CD14-positive monocyte (primary cell): ENCODE results near the gene DUSP28. TPM values are rescaled to one million over a fixed set of nuclear protein-coding genes. Genes with fewer than 3 reads are reported as not detected.

ENCODE experiments used
- DNase-seq, 3 donors: peaks; one replicate each; pipeline ENCODE4 v3.0.0-alpha.2; 2011 to 2022
- H2AFZ ChIP-seq: 2 replicates; pipeline ENCODE4 v1.6.0; 2012; ENCODE audit warnings: mild to moderate bottlenecking, low read depth, low read length, inconsistent platforms; ENCODE audit not compliant: insufficient read depth, poor library complexity, severe bottlenecking
- H3K27ac ChIP-seq, 2 donors: 1 replicate in 1 of 2; 2 replicates in 1 of 2; pipeline ENCODE4 v1.5.1; 2012 to 2013; ENCODE audit warnings: low read length in 2 of 2, control low read depth in 1 of 2, inconsistent platforms in 1 of 2, low read depth in 1 of 2, mild to moderate bottlenecking in 1 of 2
- H3K27me3 ChIP-seq, 2 donors: one replicate each; pipeline versions ENCODE4 v1.6.0 to v1.6.1; 2011 to 2013; ENCODE audit warnings: low read length in 2 of 2; ENCODE audit not compliant: control insufficient read depth in 2 of 2, insufficient read depth in 2 of 2
- H3K36me3 ChIP-seq, 2 donors: replicated peaks in 1 of 2; 1 replicate in 1 of 2; 2 replicates in 1 of 2; pipeline versions ENCODE4 v1.5.1 to v1.6.1; 2012 to 2013; ENCODE audit warnings: low read length in 2 of 2, control low read depth in 1 of 2, inconsistent platforms in 1 of 2, mild to moderate bottlenecking in 1 of 2; ENCODE audit not compliant: insufficient read depth in 2 of 2, control insufficient read depth in 1 of 2
- H3K4me1 ChIP-seq, 2 donors: 1 replicate in 1 of 2; 2 replicates in 1 of 2; pipeline versions ENCODE4 v1.5.1 to v1.6.1; 2012 to 2013; ENCODE audit warnings: low read length in 2 of 2, control low read depth in 1 of 2, inconsistent platforms in 1 of 2, mild to moderate bottlenecking in 1 of 2, moderate library complexity in 1 of 2; ENCODE audit not compliant: insufficient read depth in 2 of 2, control insufficient read depth in 1 of 2
- H3K4me2 ChIP-seq: replicated peaks from 2 replicates; pipeline ENCODE3; 2012; ENCODE audit warnings: low read length, moderate library complexity, mild to moderate bottlenecking; ENCODE audit not compliant: poor library complexity, severe bottlenecking; ENCODE audit errors: extremely low read depth
- H3K4me3 ChIP-seq, 3 experiments: fragments of 200-600 bp in 1 of 3; sonication (generic) in 1 of 3; replicated peaks in 1 of 3; 1 replicate in 2 of 3; 2 replicates in 1 of 3; pipeline ENCODE4 v1.5.1; 2011 to 2013; ENCODE audit warnings: low read length in 3 of 3, mild to moderate bottlenecking in 3 of 3, control low read depth in 2 of 3, low read depth in 2 of 3, inconsistent platforms in 1 of 3, moderate library complexity in 1 of 3
- H3K79me2 ChIP-seq: 2 replicates; pipeline ENCODE4 v1.6.0; 2012; ENCODE audit warnings: mild to moderate bottlenecking, control low read depth, inconsistent platforms, low read length, moderate library complexity; ENCODE audit not compliant: insufficient read depth
- H3K9ac ChIP-seq: 2 replicates; pipeline ENCODE4 v1.6.0; 2017; ENCODE audit warnings: low read length, mild to moderate bottlenecking; ENCODE audit not compliant: insufficient read depth, poor library complexity, severe bottlenecking
- H3K9me3 ChIP-seq, 2 donors: replicated peaks in 1 of 2; 1 replicate in 1 of 2; 2 replicates in 1 of 2; pipeline versions ENCODE4 v1.5.1 to v1.6.1; 2012 to 2013; ENCODE audit warnings: low read length in 2 of 2, control low read depth in 1 of 2; ENCODE audit not compliant: control insufficient read depth in 1 of 2, insufficient read depth in 1 of 2
- H4K20me1 ChIP-seq: 2 replicates; pipeline ENCODE4 v1.6.0; 2012; ENCODE audit warnings: mild to moderate bottlenecking, low read length, control low read depth, moderate library complexity; ENCODE audit not compliant: insufficient read depth
- H3K27ac Mint-ChIP-seq, 7 donors: one replicate each; pipeline ENCODE4 v1.8.0; 2020; ENCODE audit warnings: mild to moderate bottlenecking in 7 of 7, mixed read lengths in 7 of 7, moderate library complexity in 6 of 7, inconsistent platforms in 2 of 7
- H3K27me3 Mint-ChIP-seq, 3 donors: one replicate each; pipeline ENCODE4 v1.8.0; 2021 to 2022; ENCODE audit warnings: low read depth in 3 of 3, mild to moderate bottlenecking in 3 of 3, mixed read lengths in 3 of 3, moderate library complexity in 3 of 3, inconsistent platforms in 1 of 3
- H3K36me3 Mint-ChIP-seq, 2 donors: one replicate each; pipeline ENCODE4 v1.8.0; 2020; ENCODE audit warnings: mixed read lengths in 2 of 2, inconsistent platforms in 1 of 2, mild to moderate bottlenecking in 1 of 2
- H3K4me1 Mint-ChIP-seq: one replicate; pipeline ENCODE4 v1.8.0; 2020; ENCODE audit warnings: mild to moderate bottlenecking, mixed read lengths
- H3K4me3 Mint-ChIP-seq, 2 donors: one replicate each; pipeline ENCODE4 v1.8.0; 2020; ENCODE audit warnings: mild to moderate bottlenecking in 2 of 2, mixed read lengths in 2 of 2, moderate library complexity in 1 of 2
- H3K9me3 Mint-ChIP-seq, 7 donors: one replicate each; pipeline ENCODE4 v1.8.0; 2020 to 2022; ENCODE audit warnings: mixed read lengths in 7 of 7, mild to moderate bottlenecking in 6 of 7, moderate library complexity in 6 of 7, inconsistent platforms in 2 of 7
- WGBS: methylation state at CpG from one replicate; pipeline ENCODE4 v1.1.5; 2013; ENCODE audit warnings: missing lambda C conversion rate; ENCODE audit not compliant: insufficient coverage; 5-methylcytosine and 5-hydroxymethylcytosine counted together
- intact Hi-C, 2 donors: fragments of 100-400 bp; cut with micrococcal nuclease; formaldehyde crosslinking; loops; one replicate each; pipeline versions ENCODE4 v1.15.0 to v1.15.1; 2023
- polyA plus RNA-seq, 3 donors: library from polyadenylated mRNA; depleted of rRNA in 1 of 3; unstranded in 2 of 3; stranded (reverse) in 1 of 3; fragments of 300-500 nt in 2 of 3; fragments of >200 nt in 1 of 3; fragmentation: Illumina TruSeq in 2 of 3; gene quantifications; 1 replicate in 2 of 3; 2 replicates in 1 of 3; pipeline ENCODE4 v1.2.3, GENCODE V29; 2012 to 2021
- TF ChIP-seq, protein P1 (sequence below): fragments of 200-600 bp; IDR thresholded peaks from one replicate; pipeline ENCODE4 v1.8.0; 2022; ENCODE audit warnings: antibody characterized with exemption, mild to moderate bottlenecking

Gene DUSP28
- polyA plus RNA-seq, 3 donors, result 10.8 to 17.7 (median 17.1) TPM

DNA sequence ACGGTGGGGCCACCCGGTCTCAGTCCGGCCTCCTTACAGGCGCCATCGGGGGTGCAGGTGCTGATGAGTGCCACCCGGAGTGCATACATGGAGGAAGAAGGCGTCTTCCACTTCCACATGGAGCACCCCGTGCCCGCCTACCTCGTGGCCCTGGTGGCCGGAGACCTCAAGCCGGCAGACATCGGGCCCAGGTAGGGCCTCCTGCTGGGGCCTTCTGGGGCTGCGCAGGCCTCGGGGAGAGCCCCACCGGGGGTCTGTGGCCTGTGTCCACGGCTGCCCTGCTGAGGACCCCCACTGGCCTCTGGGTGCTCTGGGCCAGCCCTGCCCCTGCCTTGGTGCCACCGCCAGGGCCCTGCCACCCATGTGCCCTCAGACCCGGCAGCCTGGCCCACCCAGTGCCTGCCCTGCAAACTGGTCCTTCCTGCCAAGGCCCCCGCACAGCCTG lies 12.9 kb downstream of the DUSP28 start:
- H3K27ac Mint-ChIP-seq, result no peak overlapping the region

DNA sequence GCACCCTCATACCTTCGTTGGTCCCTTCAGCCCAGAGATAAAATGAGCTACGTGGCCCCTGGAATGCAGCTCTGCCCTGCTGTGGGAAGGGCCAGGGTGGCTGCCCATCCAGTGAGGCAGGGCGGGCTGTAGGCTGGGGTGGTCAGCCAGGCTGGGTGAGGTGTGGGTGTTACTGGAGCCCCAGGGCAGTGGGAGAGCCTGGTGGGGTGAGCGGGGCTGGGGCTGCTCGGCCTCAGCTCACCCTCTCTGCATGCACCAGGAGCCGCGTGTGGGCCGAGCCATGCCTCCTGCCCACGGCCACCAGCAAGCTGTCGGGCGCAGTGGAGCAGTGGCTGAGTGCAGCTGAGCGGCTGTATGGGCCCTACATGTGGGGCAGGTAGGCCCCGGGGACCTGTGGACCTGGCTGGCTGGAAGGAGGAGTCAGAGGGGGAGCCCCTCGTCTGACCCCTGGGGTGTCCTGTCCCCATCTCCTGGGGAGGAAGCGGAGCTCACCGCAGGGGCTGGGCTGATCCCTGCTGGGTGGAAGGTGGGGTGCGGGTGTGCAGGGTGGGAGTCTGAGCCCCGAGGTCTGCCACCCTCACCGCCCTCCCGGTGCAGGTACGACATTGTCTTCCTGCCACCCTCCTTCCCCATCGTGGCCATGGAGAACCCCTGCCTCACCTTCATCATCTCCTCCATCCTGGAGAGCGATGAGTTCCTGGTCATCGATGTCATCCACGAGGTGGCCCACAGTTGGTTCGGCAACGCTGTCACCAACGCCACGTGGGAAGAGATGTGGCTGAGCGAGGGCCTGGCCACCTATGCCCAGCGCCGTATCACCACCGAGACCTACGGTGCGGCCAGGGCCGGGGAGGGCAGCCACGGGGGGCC lies 13.6 kb downstream of the DUSP28 start:
- no peak overlapping the region for H2AFZ ChIP-seq
- no peaks in the 10 kb centered on the region for H3K27me3 ChIP-seq
- peaks cover 99% of the 10 kb centered on the region for H4K20me1 ChIP-seq
- intact Hi-C loops, result no loop called here
- Mint-ChIP-seq H3K9me3 (no peaks in the 10 kb centered on the region), H3K27ac (no peak overlapping the region), H3K27me3 (peaks cover 0 to 3% (median 0%) of the 10 kb centered on the region in 3 donors), H3K36me3 (peaks cover 44 to 76% of the 10 kb centered on the region in 2 donors), H3K4me1 (peaks cover 35% of the 10 kb centered on the region), H3K4me3 (no peak overlapping the region)
- H3K9me3 ChIP-seq, result no peaks in the 10 kb centered on the region
- H3K79me2 ChIP-seq, result peaks cover 79% of the 10 kb centered on the region
- H3K4me1 ChIP-seq, result peaks cover 34 to 44% of the 10 kb centered on the region in 2 donors
- DNase-seq, result no peak
- peaks cover 65 to 76% of the 10 kb centered on the region in 2 donors for H3K36me3 ChIP-seq
- no peak overlapping the region for H3K27ac ChIP-seq
- TF ChIP-seq, protein P1, sequence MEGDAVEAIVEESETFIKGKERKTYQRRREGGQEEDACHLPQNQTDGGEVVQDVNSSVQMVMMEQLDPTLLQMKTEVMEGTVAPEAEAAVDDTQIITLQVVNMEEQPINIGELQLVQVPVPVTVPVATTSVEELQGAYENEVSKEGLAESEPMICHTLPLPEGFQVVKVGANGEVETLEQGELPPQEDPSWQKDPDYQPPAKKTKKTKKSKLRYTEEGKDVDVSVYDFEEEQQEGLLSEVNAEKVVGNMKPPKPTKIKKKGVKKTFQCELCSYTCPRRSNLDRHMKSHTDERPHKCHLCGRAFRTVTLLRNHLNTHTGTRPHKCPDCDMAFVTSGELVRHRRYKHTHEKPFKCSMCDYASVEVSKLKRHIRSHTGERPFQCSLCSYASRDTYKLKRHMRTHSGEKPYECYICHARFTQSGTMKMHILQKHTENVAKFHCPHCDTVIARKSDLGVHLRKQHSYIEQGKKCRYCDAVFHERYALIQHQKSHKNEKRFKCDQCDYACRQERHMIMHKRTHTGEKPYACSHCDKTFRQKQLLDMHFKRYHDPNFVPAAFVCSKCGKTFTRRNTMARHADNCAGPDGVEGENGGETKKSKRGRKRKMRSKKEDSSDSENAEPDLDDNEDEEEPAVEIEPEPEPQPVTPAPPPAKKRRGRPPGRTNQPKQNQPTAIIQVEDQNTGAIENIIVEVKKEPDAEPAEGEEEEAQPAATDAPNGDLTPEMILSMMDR, result no peak
- H3K9ac ChIP-seq, result no peak overlapping the region
- no peak overlapping the region for H3K4me2 ChIP-seq
- 94% methylated on average over 29 of the region's 37 CpGs for WGBS
- H3K4me3 ChIP-seq, result no peak overlapping the region

More for the DNA sequence above, 12.9 kb downstream of the DUSP28 start:
- Mint-ChIP-seq H3K36me3 (peaks cover 40 to 70% of the 10 kb centered on the region in 2 donors), H3K27me3 (peaks cover 0 to 3% (median 0%) of the 10 kb centered on the region in 3 donors), H3K4me1 (peaks cover 29% of the 10 kb centered on the region), H3K9me3 (no peaks in the 10 kb centered on the region), H3K4me3 (no peak overlapping the region)
- no peak for DNase-seq
- peaks cover 73% of the 10 kb centered on the region for H3K79me2 ChIP-seq
- peaks cover 27 to 37% of the 10 kb centered on the region in 2 donors for H3K4me1 ChIP-seq
- TF ChIP-seq, protein P1, result no peak
- H3K36me3 ChIP-seq, result peaks cover 60 to 70% of the 10 kb centered on the region in 2 donors
- no peak overlapping the region for H3K9ac ChIP-seq
- no peak overlapping the region for H3K4me3 ChIP-seq
- H3K9me3 ChIP-seq, result no peaks in the 10 kb centered on the region
- H3K4me2 ChIP-seq, result no peak overlapping the region
- no peaks in the 10 kb centered on the region for H3K27me3 ChIP-seq
- H2AFZ ChIP-seq, result no peak overlapping the region
- 98% methylated on average over 18 of the region's 20 CpGs for WGBS
- peaks cover 92% of the 10 kb centered on the region for H4K20me1 ChIP-seq
- intact Hi-C loops, result no loop called here
- H3K27ac ChIP-seq, result no peak overlapping the region
